Measurements from ENCODE around the gene PFKFB4. TPM values are rescaled to one million over a fixed set of nuclear protein-coding genes. Genes with fewer than 3 reads are reported as not detected.

Gene PFKFB4
- total RNA-seq, 4 donors from 2014 or later = 14.0 to 131 (median 74.5) TPM

GRCh38 chr3:48581621-48582481, 25.2 kb upstream of the PFKFB4 start:
- no peak for TF ChIP-seq POLR2A (IDR thresholded peaks at IDR 0.05)
- TF ChIP-seq CTCF (IDR thresholded peaks at IDR 0.05) = no peak
- no peak for DNase-seq
- Histone ChIP-seq H3K27me3 (no peaks in the 10 kb centered on the region), H3K4me1 (no peaks in the 10 kb centered on the region), H3K4me3 (no peak overlapping the region), H3K9me3 (no peaks in the 10 kb centered on the region), H3K27ac (no peak overlapping the region), H3K36me3 (no peaks in the 10 kb centered on the region)

- H3K27me3 ChIP-seq = no peaks in the 10 kb centered on the region
- H3K27ac ChIP-seq = no peak overlapping the region
- no peaks in the 10 kb centered on the region for H3K36me3 ChIP-seq
- TF ChIP-seq CTCF (IDR thresholded peaks at IDR 0.05) = no peak
- no peak for TF ChIP-seq POLR2A (IDR thresholded peaks at IDR 0.05)
- H3K4me1 ChIP-seq = no peaks in the 10 kb centered on the region
- H3K9me3 ChIP-seq = no peaks in the 10 kb centered on the region
- no peak overlapping the region for H3K4me3 ChIP-seq
- no peak for DNase-seq
Measured at GRCh38 chr3:48576647-48577046, 20.0 kb upstream of the PFKFB4 start.

- TF ChIP-seq POLR2A (IDR thresholded peaks at IDR 0.05) (no peak), CTCF (IDR thresholded peaks at IDR 0.05) (no peak)
- no peak for DNase-seq
- Histone ChIP-seq H3K27me3 (no peaks in the 10 kb centered on the region), H3K4me3 (no peak overlapping the region), H3K27ac (no peak overlapping the region), H3K9me3 (no peaks in the 10 kb centered on the region), H3K4me1 (no peaks in the 10 kb centered on the region), H3K36me3 (no peaks in the 10 kb centered on the region)
Measured at GRCh38 chr3:48575366-48575765, 18.8 kb upstream of the PFKFB4 start.

GRCh38 chr3:48573973-48574585, 17.5 kb upstream of the PFKFB4 start:
- H3K4me1 ChIP-seq = no peaks in the 10 kb centered on the region
- DNase-seq = no peak
- no peaks in the 10 kb centered on the region for H3K36me3 ChIP-seq
- TF ChIP-seq POLR2A (IDR thresholded peaks at IDR 0.05) = no peak
- no peak for TF ChIP-seq CTCF (IDR thresholded peaks at IDR 0.05)
- no peak overlapping the region for H3K4me3 ChIP-seq
- no peak overlapping the region for H3K27ac ChIP-seq
- no peaks in the 10 kb centered on the region for H3K9me3 ChIP-seq
- no peaks in the 10 kb centered on the region for H3K27me3 ChIP-seq

- no peak overlapping the region for H3K4me3 ChIP-seq
- H3K9me3 ChIP-seq = no peaks in the 10 kb centered on the region
- H3K4me1 ChIP-seq = no peaks in the 10 kb centered on the region
- no peak overlapping the region for H3K27ac ChIP-seq
- no peak for DNase-seq
- no peaks in the 10 kb centered on the region for H3K36me3 ChIP-seq
- no peaks in the 10 kb centered on the region for H3K27me3 ChIP-seq
- TF ChIP-seq POLR2A (IDR thresholded peaks at IDR 0.05) = no peak
- no peak for TF ChIP-seq CTCF (IDR thresholded peaks at IDR 0.05)
Measured at GRCh38 chr3:48572517-48572916, 15.9 kb upstream of the PFKFB4 start.
